ES-I3 (cell line): ENCODE measurements around the gene KCNJ10.

Experiments used
- H3K36me3 ChIP-seq: 2 replicates; pipeline ENCODE4 v1.6.1; 2013; ENCODE audit warnings: mild to moderate bottlenecking, low read length, control low read depth, moderate library complexity; ENCODE audit not compliant: insufficient read depth
- H3K4me1 ChIP-seq: 2 replicates; pipeline ENCODE4 v1.6.1; 2013; ENCODE audit warnings: mild to moderate bottlenecking, control low read depth, low read length; ENCODE audit not compliant: insufficient read depth
- H3K9ac ChIP-seq: 2 replicates; pipeline ENCODE4 v1.6.1; 2013; ENCODE audit warnings: low read depth, mild to moderate bottlenecking, low read length, moderate library complexity
- H3K9me3 ChIP-seq: 2 replicates; pipeline ENCODE4 v1.6.1; 2013; ENCODE audit warnings: mild to moderate bottlenecking, low read length, moderate library complexity; ENCODE audit not compliant: control insufficient read depth, insufficient read depth

KCNJ10 gene

DNA sequence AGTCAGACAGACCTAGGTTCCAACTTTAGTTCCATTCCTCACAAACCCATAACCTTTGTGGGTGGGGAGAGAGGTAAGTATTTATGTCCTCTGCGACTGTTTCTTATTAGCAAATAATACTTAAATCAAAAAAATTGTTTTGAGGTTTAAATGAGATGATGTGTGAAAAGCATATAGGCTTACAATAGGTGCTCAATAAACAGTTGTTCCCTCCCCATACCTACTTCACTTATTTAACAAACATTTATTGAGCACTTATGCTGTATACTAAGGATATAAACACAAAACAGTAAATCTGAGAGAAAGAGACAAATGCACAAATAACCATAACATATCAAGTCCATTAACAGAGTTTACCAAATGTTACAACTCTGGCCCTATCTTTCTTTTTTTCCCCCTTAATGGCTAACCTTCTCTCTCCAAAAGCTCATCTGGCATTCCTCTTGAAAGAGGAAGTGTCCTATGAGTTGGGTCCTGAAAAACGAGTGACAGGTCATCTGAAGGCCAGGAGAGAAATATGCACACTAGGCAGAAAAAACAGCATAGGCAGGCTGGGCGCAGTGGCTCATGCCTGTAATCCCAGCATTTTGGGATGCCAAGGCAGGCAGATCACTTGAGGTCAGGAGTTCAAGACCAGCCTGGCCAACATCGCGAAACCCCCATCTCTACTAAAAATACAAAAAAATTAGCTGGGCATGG is 48.4 kb downstream of the KCNJ10 start:
- H3K4me1 ChIP-seq: peaks cover 7% of the 10 kb centered on the region
- H3K9me3 ChIP-seq: no peaks in the 10 kb centered on the region
- no peaks in the 10 kb centered on the region for H3K36me3 ChIP-seq
- no peak overlapping the region for H3K9ac ChIP-seq

DNA sequence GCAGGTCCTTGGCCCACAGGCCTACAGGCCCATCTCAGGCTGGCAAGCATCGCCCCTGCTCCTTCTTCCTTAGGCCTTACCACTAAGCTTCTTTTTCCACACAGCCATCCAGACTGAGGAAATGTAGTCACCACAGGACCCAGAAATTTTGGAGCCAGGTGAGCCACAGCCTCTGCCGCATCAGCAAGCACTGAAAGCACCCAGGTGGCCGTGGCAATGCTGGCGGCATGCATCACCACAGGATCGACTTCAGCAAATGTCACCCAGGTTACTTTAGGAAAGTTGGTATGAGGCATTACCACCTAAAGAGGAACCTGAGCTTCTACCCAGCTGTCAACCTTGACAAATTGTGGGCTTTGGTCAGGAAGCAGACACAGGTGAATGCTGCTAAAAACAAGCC is 49.8 kb downstream of the KCNJ10 start:
- Histone ChIP-seq H3K4me1 (peaks cover 7% of the 10 kb centered on the region), H3K9ac (no peak overlapping the region), H3K36me3 (no peaks in the 10 kb centered on the region), H3K9me3 (no peaks in the 10 kb centered on the region)

- H3K36me3 ChIP-seq: no peaks in the 10 kb centered on the region
Observed at GRCh38 chr1:160018900-160019299, 51.1 kb downstream of the KCNJ10 start.

DNA sequence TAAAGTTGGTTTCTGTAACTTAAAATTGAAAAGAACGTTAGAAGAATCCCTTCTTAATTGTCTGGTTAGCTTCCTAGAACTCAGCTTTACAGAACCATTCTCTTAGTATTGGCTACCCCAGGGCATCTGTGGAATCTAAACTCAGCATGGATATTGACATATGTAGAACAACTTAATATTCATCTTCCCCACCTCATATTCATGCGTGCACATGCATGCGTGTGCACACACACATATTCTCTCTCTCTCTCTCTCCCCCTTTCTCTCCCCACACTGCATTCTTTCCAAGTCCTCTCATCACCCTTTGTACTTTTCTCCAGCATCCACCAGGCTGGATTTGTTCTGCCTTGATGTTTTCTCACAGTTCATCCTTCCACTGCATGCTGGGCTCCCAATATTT is 51.6 kb downstream of the KCNJ10 start:
- Histone ChIP-seq H3K9me3 (no peaks in the 10 kb centered on the region), H3K4me1 (peaks cover 7% of the 10 kb centered on the region), H3K36me3 (no peaks in the 10 kb centered on the region), H3K9ac (no peak overlapping the region)

More at GRCh38 chr1:160018900-160019299, 51.1 kb downstream of the KCNJ10 start:
- H3K9ac ChIP-seq: no peak overlapping the region
- H3K4me1 ChIP-seq: peaks cover 7% of the 10 kb centered on the region
- H3K9me3 ChIP-seq: no peaks in the 10 kb centered on the region

DNA sequence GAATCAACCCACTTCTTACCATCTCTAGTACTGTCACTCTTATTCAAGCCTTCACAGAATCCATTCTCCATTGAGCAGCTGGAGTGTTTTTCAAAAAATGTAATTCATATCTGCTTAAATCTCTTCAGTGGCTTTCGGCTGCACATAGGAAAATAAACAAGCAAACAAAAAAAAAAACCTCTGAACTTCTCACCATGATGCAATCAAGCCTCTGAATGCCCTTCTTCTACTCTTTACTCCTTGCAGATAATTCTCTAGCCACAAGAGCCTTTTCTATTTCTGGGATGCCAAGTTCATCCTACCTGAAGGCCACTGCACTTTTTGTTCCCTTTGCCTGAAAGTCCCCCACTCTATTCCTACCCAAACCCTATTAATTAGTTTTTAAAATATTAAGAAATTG is 52.4 kb downstream of the KCNJ10 start:
- Histone ChIP-seq H3K36me3 (no peaks in the 10 kb centered on the region), H3K9ac (no peak overlapping the region), H3K9me3 (no peaks in the 10 kb centered on the region), H3K4me1 (peaks cover 7% of the 10 kb centered on the region)

DNA sequence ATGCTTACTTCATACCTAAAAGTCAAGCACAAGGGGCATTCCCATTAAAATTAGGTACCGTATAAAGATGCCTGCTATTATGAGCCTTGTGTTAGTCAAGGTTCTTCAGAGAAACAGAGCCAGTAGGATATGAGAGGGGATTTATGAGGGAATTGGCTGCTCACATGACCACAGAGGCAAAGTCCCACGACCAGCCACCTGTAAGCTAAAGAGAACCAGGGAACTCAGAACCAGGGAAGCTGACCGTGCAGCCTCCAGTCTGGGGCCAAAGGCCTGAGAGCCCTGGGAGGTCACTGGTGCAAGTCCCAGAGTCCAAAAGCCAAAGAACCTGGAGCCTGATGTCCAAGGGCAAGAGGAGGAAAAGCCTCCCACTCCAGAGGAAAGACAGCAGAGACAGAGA is 58.2 kb downstream of the KCNJ10 start:
- Histone ChIP-seq H3K9ac (no peak overlapping the region), H3K9me3 (no peaks in the 10 kb centered on the region), H3K4me1 (no peaks in the 10 kb centered on the region), H3K36me3 (no peaks in the 10 kb centered on the region)

GRCh38 chr1:160009801-160010200 is 60.2 kb downstream of the KCNJ10 start:
- H3K4me1 ChIP-seq: no peaks in the 10 kb centered on the region
- no peaks in the 10 kb centered on the region for H3K36me3 ChIP-seq
- no peaks in the 10 kb centered on the region for H3K9me3 ChIP-seq
- H3K9ac ChIP-seq: no peak overlapping the region

- Histone ChIP-seq H3K9me3 (no peaks in the 10 kb centered on the region), H3K36me3 (no peaks in the 10 kb centered on the region), H3K9ac (no peak overlapping the region), H3K4me1 (no peaks in the 10 kb centered on the region)
Observed at GRCh38 chr1:160009081-160009480, 60.9 kb downstream of the KCNJ10 start.

DNA sequence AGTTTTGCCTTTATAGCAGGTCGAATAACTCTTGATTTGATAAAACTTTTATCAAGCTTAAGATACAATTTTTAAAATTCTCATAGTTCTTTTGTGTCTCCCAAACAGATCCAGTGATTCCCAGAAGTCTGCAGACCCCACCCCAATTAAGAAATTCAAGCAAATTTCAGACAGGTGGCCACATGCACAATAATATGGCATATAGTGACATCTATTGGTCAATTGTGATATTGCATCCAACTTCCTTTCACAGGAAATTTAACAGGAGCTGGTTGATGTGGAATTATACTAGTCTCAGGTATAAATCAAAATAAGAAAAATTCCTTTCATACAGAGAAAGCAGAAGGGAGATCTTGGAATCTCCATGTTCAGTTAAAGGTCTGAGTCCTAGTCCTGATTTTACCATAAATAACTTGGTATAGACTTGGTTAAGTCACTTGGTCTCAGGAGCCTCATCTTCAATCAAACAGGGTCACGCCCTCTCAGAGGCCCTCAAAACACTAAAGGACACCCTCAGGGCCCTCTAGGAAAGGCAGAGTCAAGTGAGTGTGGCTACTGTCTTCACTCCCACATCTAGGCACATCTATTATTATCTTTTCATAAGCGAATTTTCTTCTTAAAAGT is 62.3 kb downstream of the KCNJ10 start:
- H3K9me3 ChIP-seq: no peaks in the 10 kb centered on the region
- H3K9ac ChIP-seq: no peak overlapping the region
- H3K36me3 ChIP-seq: no peaks in the 10 kb centered on the region
- no peaks in the 10 kb centered on the region for H3K4me1 ChIP-seq

- Histone ChIP-seq H3K9ac (no peak overlapping the region), H3K9me3 (no peaks in the 10 kb centered on the region), H3K36me3 (no peaks in the 10 kb centered on the region), H3K4me1 (no peaks in the 10 kb centered on the region)
Observed at GRCh38 chr1:160006312-160006940, 63.5 kb downstream of the KCNJ10 start.

DNA sequence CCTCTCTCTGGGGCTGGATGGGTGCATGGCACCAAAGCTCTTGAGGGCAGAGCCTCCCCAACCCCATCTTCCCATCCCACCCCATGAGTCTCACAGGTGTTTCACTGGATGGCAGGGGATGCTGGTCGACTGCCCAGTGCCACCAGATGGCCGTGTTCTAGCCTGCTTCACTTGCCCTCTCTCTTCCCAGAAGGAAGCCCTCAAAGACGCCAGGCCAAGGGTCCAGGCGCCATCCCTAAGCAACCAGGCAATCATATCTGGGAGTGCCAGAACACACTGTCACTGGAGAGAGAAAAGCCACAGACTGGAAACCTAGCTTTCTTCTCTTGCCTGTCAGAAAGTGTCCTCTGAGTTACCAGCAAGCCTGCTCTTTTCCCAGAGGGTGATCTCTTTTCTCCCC is 64.9 kb downstream of the KCNJ10 start:
- Histone ChIP-seq H3K36me3 (no peaks in the 10 kb centered on the region), H3K9me3 (no peaks in the 10 kb centered on the region), H3K9ac (no peak overlapping the region), H3K4me1 (no peaks in the 10 kb centered on the region)

GRCh38 chr1:160004425-160004824 is 65.5 kb downstream of the KCNJ10 start:
- Histone ChIP-seq H3K4me1 (no peaks in the 10 kb centered on the region), H3K36me3 (no peaks in the 10 kb centered on the region), H3K9ac (no peak overlapping the region), H3K9me3 (no peaks in the 10 kb centered on the region)

DNA sequence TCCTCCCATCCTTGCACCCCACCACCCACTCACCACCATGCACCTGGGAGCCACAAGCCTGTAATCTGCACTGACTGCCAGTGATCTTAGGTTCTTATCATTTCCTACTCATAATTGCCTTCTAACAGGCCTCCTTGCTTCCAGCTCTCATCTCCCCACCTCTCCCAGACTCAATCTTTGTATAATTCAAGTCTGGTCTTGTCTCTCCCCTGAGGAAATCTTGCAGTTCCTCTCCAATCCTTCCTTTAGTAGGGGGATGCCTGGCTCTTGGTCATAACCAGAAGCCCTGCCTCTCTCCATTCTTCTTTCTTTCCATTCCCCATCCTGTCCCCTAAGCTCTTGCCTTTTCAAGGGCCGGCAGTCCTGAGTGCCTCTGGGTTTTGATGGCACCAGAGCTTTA is 66.0 kb downstream of the KCNJ10 start:
- Histone ChIP-seq H3K36me3 (no peaks in the 10 kb centered on the region), H3K9ac (no peak overlapping the region)

DNA sequence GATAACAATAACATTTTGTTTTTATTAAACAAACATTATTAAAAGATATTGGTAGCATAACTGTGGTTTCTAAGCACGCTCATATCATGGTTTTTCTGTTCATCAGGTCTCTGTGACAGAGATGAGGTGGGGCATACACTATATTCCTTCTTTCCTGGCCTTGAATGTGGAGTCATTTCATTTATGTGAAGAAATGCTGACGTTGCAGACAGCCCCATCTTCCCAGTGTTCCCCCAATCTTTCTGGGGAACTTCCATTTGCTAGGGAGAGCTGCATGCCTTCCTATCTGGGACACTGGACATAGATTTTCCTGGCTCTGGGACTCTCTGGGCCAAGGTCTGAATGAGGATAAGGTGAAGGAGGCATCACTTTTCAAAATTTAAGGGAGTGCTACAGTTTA is 68.5 kb downstream of the KCNJ10 start:
- no peaks in the 10 kb centered on the region for H3K36me3 ChIP-seq
- H3K4me1 ChIP-seq: no peaks in the 10 kb centered on the region
- no peaks in the 10 kb centered on the region for H3K9me3 ChIP-seq
- H3K9ac ChIP-seq: no peak overlapping the region

More for the DNA sequence above, 66.0 kb downstream of the KCNJ10 start:
- Histone ChIP-seq H3K9me3 (no peaks in the 10 kb centered on the region), H3K4me1 (no peaks in the 10 kb centered on the region)

DNA sequence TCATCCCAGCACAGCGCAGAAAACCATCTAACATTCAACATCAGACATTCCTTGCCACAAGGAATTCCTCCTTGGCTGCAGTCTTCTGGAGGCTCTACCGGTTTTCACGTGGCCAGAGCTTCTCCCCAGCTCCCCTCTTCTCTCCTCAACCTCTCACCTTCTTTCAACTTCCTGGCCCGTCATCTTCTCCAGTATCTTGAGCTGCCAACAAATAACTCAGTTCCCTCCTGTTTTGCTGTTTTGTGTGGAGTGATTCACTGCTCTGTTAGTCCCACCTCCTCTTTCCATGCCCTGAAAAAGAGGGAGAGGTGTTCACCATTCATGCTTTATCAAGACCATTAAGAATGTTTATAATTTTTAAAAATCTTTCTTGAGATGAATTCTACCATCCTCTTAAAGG is 70.8 kb downstream of the KCNJ10 start:
- no peaks in the 10 kb centered on the region for H3K4me1 ChIP-seq
- H3K9me3 ChIP-seq: no peaks in the 10 kb centered on the region
- H3K36me3 ChIP-seq: no peaks in the 10 kb centered on the region
- no peak overlapping the region for H3K9ac ChIP-seq
